Stimulated activated CD8-positive, alpha-beta memory T cell treated with anti-CD3 and anti-CD28 coated beads, Interleukin-15, amount 100 ng/mL, for 48 hours (primary cell): ENCODE data around the gene NPC1L1.
"Not testable (repeated sequence)": the region's sequence is repeated elsewhere in the genome, so short reads cannot be mapped to it uniquely, and the experiment has no call there.

Source experiments
- DNase-seq, 2 donors: peaks; one replicate each; pipeline ENCODE4 v3.0.0-alpha.2; 2020; ENCODE audit warnings: low read depth in 2 of 2

The NPC1L1 gene

GRCh38 chr7:44506592-44507288, 34.4 kb downstream of the NPC1L1 start:
- DNase-seq, result not testable (repeated sequence)

GRCh38 chr7:44505595-44505994, 35.5 kb downstream of the NPC1L1 start:
- no peak for DNase-seq

GRCh38 chr7:44498230-44498954, 42.7 kb downstream of the NPC1L1 start:
- no peak for DNase-seq

GRCh38 chr7:44497155-44498027, 43.7 kb downstream of the NPC1L1 start:
- DNase-seq, result no peak

- no peak for DNase-seq
Measured at GRCh38 chr7:44496385-44496784, 44.7 kb downstream of the NPC1L1 start.

GRCh38 chr7:44494960-44495359, 46.2 kb downstream of the NPC1L1 start:
- no peak for DNase-seq

- DNase-seq, result no peak
Measured at GRCh38 chr7:44491229-44491628, 49.9 kb downstream of the NPC1L1 start.

- peak; percentile 67 to 72 for DNase-seq
Measured at GRCh38 chr7:44490351-44491200, 50.6 kb downstream of the NPC1L1 start, which contains the start of gene NUDCD3. NUDCD3 (minus strand) TSS chr7:44490658; CDS start chr7:44490600, 58 bp downstream.

- no peak for DNase-seq
Measured at GRCh38 chr7:44489955-44490350, 51.2 kb downstream of the NPC1L1 start.

- DNase-seq, result no peak
Measured at GRCh38 chr7:44488955-44489354, 52.2 kb downstream of the NPC1L1 start.

GRCh38 chr7:44486693-44487092, 54.4 kb downstream of the NPC1L1 start:
- no peak for DNase-seq

GRCh38 chr7:44486001-44486400, 55.1 kb downstream of the NPC1L1 start:
- DNase-seq, result no peak

- DNase-seq, result no peak
Measured at GRCh38 chr7:44484482-44485313, 56.4 kb downstream of the NPC1L1 start.

- DNase-seq, result no peak
Measured at GRCh38 chr7:44482502-44483485, 58.3 kb downstream of the NPC1L1 start.

- no peak for DNase-seq
Measured at GRCh38 chr7:44477938-44478337, 63.2 kb downstream of the NPC1L1 start.

- peak in 1 of 2 donors; percentile 39 for DNase-seq
Measured at GRCh38 chr7:44477063-44477830, 63.9 kb downstream of the NPC1L1 start.

GRCh38 chr7:44476313-44476712, 64.8 kb downstream of the NPC1L1 start:
- DNase-seq, result no peak

GRCh38 chr7:44473295-44473694, 67.8 kb downstream of the NPC1L1 start:
- no peak for DNase-seq
